Activated CD8-positive, alpha-beta memory T cell treated with anti-CD3 and anti-CD28 coated beads, Interleukin-2, amount 10 ng/mL, durations not matched to agents 7 days and 5 days (primary cell): ENCODE results near the gene PTPRD. TPM values are rescaled to one million over a fixed set of nuclear protein-coding genes. Genes with fewer than 3 reads are reported as not detected.
"Not testable (repeated sequence)": the region's sequence is repeated elsewhere in the genome, so short reads cannot be mapped to it uniquely, and the experiment has no call there.

Experiments used
- ATAC-seq: fragments of 150-1000 bp; cut with Tn5 transposase; one replicate; pipeline ENCODE4 v1.10.0; 2021; ENCODE audit warnings: moderate library complexity
- CTCF ChIA-PET: fragments of 350-600 bp; sonication (Branson Sonifier 250); formaldehyde crosslinking; loops from one replicate; lab custom pipeline; 2021; ENCODE audit warnings: antibody characterized with exemption; lab: Charles Lee
- DNase-seq: peaks from one replicate; pipeline ENCODE4 v3.0.0-alpha.2; 2020
- H3K27ac Mint-ChIP-seq: one replicate; pipeline ENCODE4 v1.8.0; 2021; ENCODE audit warnings: mild to moderate bottlenecking, mixed read lengths
- H3K27me3 Mint-ChIP-seq: one replicate; pipeline ENCODE4 v1.8.0; 2021; ENCODE audit warnings: mixed read lengths
- H3K36me3 Mint-ChIP-seq: one replicate; pipeline ENCODE4 v1.8.0; 2021; ENCODE audit warnings: mild to moderate bottlenecking, mixed read lengths
- H3K4me1 Mint-ChIP-seq: one replicate; pipeline ENCODE4 v1.8.0; 2021; ENCODE audit warnings: mixed read lengths
- H3K4me3 Mint-ChIP-seq: one replicate; pipeline ENCODE4 v1.8.0; 2021; ENCODE audit warnings: mild to moderate bottlenecking, moderate library complexity, mixed read lengths
- H3K9me3 Mint-ChIP-seq: one replicate; pipeline ENCODE4 v1.8.0; 2022; ENCODE audit warnings: low read depth, mixed read lengths
- total RNA-seq, 2 experiments: library from RNA; stranded (reverse); gene quantifications; one replicate each; pipeline ENCODE4 v1.2.3, GENCODE V29; 2021

The PTPRD gene
- total RNA-seq, 2 experiments from 2014 or later = 0.07 TPM; not detected in 1

- Mint-ChIP-seq H3K4me3 (no peak overlapping the region), H3K9me3 (peaks cover 5% of the 10 kb centered on the region), H3K4me1 (no peaks in the 10 kb centered on the region), H3K27ac (no peak overlapping the region), H3K27me3 (no peaks in the 10 kb centered on the region), H3K36me3 (no peaks in the 10 kb centered on the region)
- CTCF ChIA-PET = no interaction called here
- ATAC-seq (no peak), DNase-seq (no peak)
Observed at GRCh38 chr9:10566848-10567247, 46.0 kb downstream of the PTPRD start.

- Mint-ChIP-seq H3K36me3 (no peaks in the 10 kb centered on the region), H3K4me1 (no peaks in the 10 kb centered on the region), H3K27ac (no peak overlapping the region), H3K9me3 (peaks cover 2% of the 10 kb centered on the region), H3K27me3 (no peaks in the 10 kb centered on the region), H3K4me3 (no peak overlapping the region)
- DNase-seq (no peak), ATAC-seq (no peak)
- CTCF ChIA-PET = no interaction called here
Observed at GRCh38 chr9:10562581-10563343, 50.0 kb downstream of the PTPRD start.

- H3K27me3 Mint-ChIP-seq = no peaks in the 10 kb centered on the region
- ATAC-seq = no peak
- DNase-seq = no peak
- CTCF ChIA-PET = no interaction called here
- H3K9me3 Mint-ChIP-seq = peaks cover 8% of the 10 kb centered on the region
- no peak overlapping the region for H3K27ac Mint-ChIP-seq
- H3K36me3 Mint-ChIP-seq = no peaks in the 10 kb centered on the region
- H3K4me1 Mint-ChIP-seq = no peaks in the 10 kb centered on the region
- H3K4me3 Mint-ChIP-seq = no peak overlapping the region
Observed at GRCh38 chr9:10548348-10548747, 64.5 kb downstream of the PTPRD start.

GRCh38 chr9:10538073-10538472, 74.7 kb downstream of the PTPRD start:
- H3K27ac Mint-ChIP-seq = no peak overlapping the region

GRCh38 chr9:10534850-10535249, 78.0 kb downstream of the PTPRD start:
- CTCF ChIA-PET = no interaction called here
- H3K9me3 Mint-ChIP-seq = peaks cover 3% of the 10 kb centered on the region
- DNase-seq (no peak), ATAC-seq (no peak)
- no peak overlapping the region for H3K27ac Mint-ChIP-seq
- H3K4me1 Mint-ChIP-seq = no peaks in the 10 kb centered on the region
- H3K27me3 Mint-ChIP-seq = no peaks in the 10 kb centered on the region
- H3K36me3 Mint-ChIP-seq = no peaks in the 10 kb centered on the region
- H3K4me3 Mint-ChIP-seq = no peak overlapping the region

More at GRCh38 chr9:10538073-10538472, 74.7 kb downstream of the PTPRD start:
- ATAC-seq = no peak
- H3K36me3 Mint-ChIP-seq = no peaks in the 10 kb centered on the region
- H3K4me3 Mint-ChIP-seq = no peak overlapping the region
- DNase-seq = no peak
- CTCF ChIA-PET = no interaction called here
- no peaks in the 10 kb centered on the region for H3K4me1 Mint-ChIP-seq
- H3K27me3 Mint-ChIP-seq = no peaks in the 10 kb centered on the region
- no peaks in the 10 kb centered on the region for H3K9me3 Mint-ChIP-seq

GRCh38 chr9:10525972-10526371, 86.8 kb downstream of the PTPRD start:
- no peak for ATAC-seq
- no peak for DNase-seq
- peaks cover 9% of the 10 kb centered on the region for H3K9me3 Mint-ChIP-seq

GRCh38 chr9:10523164-10523563, 89.6 kb downstream of the PTPRD start:
- H3K4me1 Mint-ChIP-seq = no peaks in the 10 kb centered on the region
- CTCF ChIA-PET = no interaction called here
- no peak overlapping the region for H3K27ac Mint-ChIP-seq
- H3K4me3 Mint-ChIP-seq = no peak overlapping the region
- no peaks in the 10 kb centered on the region for H3K27me3 Mint-ChIP-seq
- DNase-seq = no peak
- H3K9me3 Mint-ChIP-seq = peaks cover 12% of the 10 kb centered on the region
- no peak for ATAC-seq
- H3K36me3 Mint-ChIP-seq = no peaks in the 10 kb centered on the region

More at GRCh38 chr9:10525972-10526371, 86.8 kb downstream of the PTPRD start:
- Mint-ChIP-seq H3K27ac (no peak overlapping the region), H3K36me3 (no peaks in the 10 kb centered on the region), H3K4me3 (no peak overlapping the region), H3K27me3 (no peaks in the 10 kb centered on the region), H3K4me1 (no peaks in the 10 kb centered on the region)
- CTCF ChIA-PET = no interaction called here

GRCh38 chr9:10512144-10512543, 100.7 kb downstream of the PTPRD start:
- Mint-ChIP-seq H3K27me3 (no peaks in the 10 kb centered on the region), H3K4me1 (no peaks in the 10 kb centered on the region), H3K27ac (no peak overlapping the region), H3K9me3 (peaks cover 4% of the 10 kb centered on the region), H3K36me3 (no peaks in the 10 kb centered on the region), H3K4me3 (no peak overlapping the region)
- DNase-seq (no peak), ATAC-seq (no peak)
- CTCF ChIA-PET = no interaction called here

GRCh38 chr9:10488937-10489336, 123.9 kb downstream of the PTPRD start:
- DNase-seq (no peak), ATAC-seq (no peak)
- Mint-ChIP-seq H3K9me3 (peaks cover 16% of the 10 kb centered on the region), H3K4me3 (no peak overlapping the region), H3K27me3 (no peaks in the 10 kb centered on the region), H3K27ac (no peak overlapping the region), H3K36me3 (no peaks in the 10 kb centered on the region), H3K4me1 (no peaks in the 10 kb centered on the region)
- CTCF ChIA-PET = no interaction called here

GRCh38 chr9:10479172-10479571, 133.6 kb downstream of the PTPRD start:
- peaks cover 17% of the 10 kb centered on the region for H3K9me3 Mint-ChIP-seq
- CTCF ChIA-PET = no interaction called here
- no peak overlapping the region for H3K4me3 Mint-ChIP-seq
- no peak for ATAC-seq
- no peaks in the 10 kb centered on the region for H3K36me3 Mint-ChIP-seq
- H3K27me3 Mint-ChIP-seq = no peaks in the 10 kb centered on the region
- H3K27ac Mint-ChIP-seq = no peak overlapping the region
- DNase-seq = no peak
- H3K4me1 Mint-ChIP-seq = no peaks in the 10 kb centered on the region

GRCh38 chr9:10449201-10449617, 163.6 kb downstream of the PTPRD start:
- H3K36me3 Mint-ChIP-seq, H3K27ac Mint-ChIP-seq, CTCF ChIA-PET, DNase-seq, H3K9me3 Mint-ChIP-seq, H3K4me3 Mint-ChIP-seq, H3K27me3 Mint-ChIP-seq, H3K4me1 Mint-ChIP-seq, ATAC-seq: not testable (repeated sequence)

GRCh38 chr9:10447036-10447435, 165.8 kb downstream of the PTPRD start:
- CTCF ChIA-PET = no interaction called here
- H3K36me3 Mint-ChIP-seq = no peaks in the 10 kb centered on the region
- H3K4me3 Mint-ChIP-seq = no peak overlapping the region
- ATAC-seq (no peak), DNase-seq (no peak)
- no peaks in the 10 kb centered on the region for H3K4me1 Mint-ChIP-seq
- H3K27me3 Mint-ChIP-seq = no peaks in the 10 kb centered on the region
- no peak overlapping the region for H3K27ac Mint-ChIP-seq
- H3K9me3 Mint-ChIP-seq = peaks cover 9% of the 10 kb centered on the region

GRCh38 chr9:10443868-10444204, 169.0 kb downstream of the PTPRD start:
- DNase-seq = no peak
- no peak for ATAC-seq
- no peaks in the 10 kb centered on the region for H3K36me3 Mint-ChIP-seq
- H3K27me3 Mint-ChIP-seq = no peaks in the 10 kb centered on the region
- H3K9me3 Mint-ChIP-seq = peaks cover 13% of the 10 kb centered on the region
- CTCF ChIA-PET = no interaction called here
- no peaks in the 10 kb centered on the region for H3K4me1 Mint-ChIP-seq
- H3K27ac Mint-ChIP-seq = no peak overlapping the region
- H3K4me3 Mint-ChIP-seq = no peak overlapping the region

- peaks cover 15% of the 10 kb centered on the region for H3K9me3 Mint-ChIP-seq
- no peak for ATAC-seq
Observed at GRCh38 chr9:10443181-10443867, 169.5 kb downstream of the PTPRD start.

More at GRCh38 chr9:10443181-10443867, 169.5 kb downstream of the PTPRD start:
- H3K4me1 Mint-ChIP-seq = no peaks in the 10 kb centered on the region
- no peak for DNase-seq
- no peak overlapping the region for H3K27ac Mint-ChIP-seq
- CTCF ChIA-PET = no interaction called here
- no peaks in the 10 kb centered on the region for H3K27me3 Mint-ChIP-seq
- no peak overlapping the region for H3K4me3 Mint-ChIP-seq
- H3K36me3 Mint-ChIP-seq = no peaks in the 10 kb centered on the region
